Measurements from ENCODE around the gene SPECC1. TPM values are rescaled to one million over a fixed set of nuclear protein-coding genes. Genes with fewer than 3 reads are reported as not detected.

SPECC1 gene
- total RNA-seq, 1 experiment from 2014 or later, result 46.4 TPM

GRCh38 chr17:20026960-20027359 is 17.8 kb downstream of the SPECC1 start:
- H4K20me1 ChIP-seq (ENCODE audit: low read length), result no peaks in the 10 kb centered on the region; the same call in 1 of the 2 replicates
- H3F3A ChIP-seq (ENCODE audit: low read length, unreplicated experiment), result peaks cover 7% of the 10 kb centered on the region
- H3K79me2 ChIP-seq (ENCODE audit: low read length), result peaks cover 7% of the 10 kb centered on the region; the same call in 1 of the 2 replicates
- no peaks in the 10 kb centered on the region for H3K27me3 ChIP-seq (ENCODE audit: low read length)
- no peak overlapping the region for H2AFZ ChIP-seq (ENCODE audit: low read length)
- no peak overlapping the region for H3K27ac ChIP-seq (ENCODE audit: low read length)
- ATAC-seq, result peak; percentile 71
- no peak overlapping the region for H3K4me3 ChIP-seq (ENCODE audit: low read length)
- no peaks in the 10 kb centered on the region for H3K9me3 ChIP-seq (ENCODE audit: low read length)
- H3K36me3 ChIP-seq (ENCODE audit: low read depth, low read length), result no peaks in the 10 kb centered on the region; the same call in 1 of the 2 replicates
- ChIA-PET CTCF (no interaction called here), POLR2A (ENCODE audit: unreplicated experiment) (no interaction called here)
- no peak overlapping the region for H3K9ac ChIP-seq (ENCODE audit: low read length)
- H3K9me2 ChIP-seq (replicated peaks; ENCODE audit: low read length), result no peaks in the 10 kb centered on the region
- TF ChIP-seq EZH2 (IDR thresholded peaks at IDR 0.05; ENCODE audit: low read length, unreplicated experiment) (no peak), EZH2phosphoT487 (IDR thresholded peaks at IDR 0.05; ENCODE audit: borderline replicate concordance, low read length) (no peak), CTCF (conservative IDR thresholded peaks at IDR 0.05; ENCODE audit: low read depth, low read length) (no peak)
- BruUV-seq (replicated peaks), result no TSS peak
- peaks cover 26% of the 10 kb centered on the region for H3K4me1 ChIP-seq (ENCODE audit: insufficient read depth, low read length)
- intact Hi-C loops (cut with micrococcal nuclease), result no loop called here
- peak; percentile 53 for DNase-seq
- H3K4me2 ChIP-seq (ENCODE audit: low read length), result peak overlapping the region; percentile 15; the same call in 1 of the 2 replicates

GRCh38 chr17:20028443-20028842 is 19.3 kb downstream of the SPECC1 start:
- DNase-seq, result peak; percentile 63
- TF ChIP-seq CTCF (conservative IDR thresholded peaks at IDR 0.05; ENCODE audit: low read depth, low read length), result no peak
- no peak for TF ChIP-seq EZH2 (IDR thresholded peaks at IDR 0.05; ENCODE audit: low read length, unreplicated experiment)
- TF ChIP-seq EZH2phosphoT487 (IDR thresholded peaks at IDR 0.05; ENCODE audit: borderline replicate concordance, low read length), result no peak
- Histone ChIP-seq H3K9me2 (replicated peaks; ENCODE audit: low read length) (no peaks in the 10 kb centered on the region), H3K27me3 (ENCODE audit: low read length) (no peaks in the 10 kb centered on the region), H3K36me3 (ENCODE audit: low read depth, low read length) (no peaks in the 10 kb centered on the region; the same call in 1 of the 2 replicates), H3K9ac (ENCODE audit: low read length) (no peak overlapping the region), H3K4me1 (ENCODE audit: insufficient read depth, low read length) (peaks cover 26% of the 10 kb centered on the region), H3K27ac (ENCODE audit: low read length) (no peak overlapping the region), H2AFZ (ENCODE audit: low read length) (no peak overlapping the region), H4K20me1 (ENCODE audit: low read length) (no peaks in the 10 kb centered on the region; the same call in 1 of the 2 replicates), H3K4me2 (ENCODE audit: low read length) (no peak overlapping the region), H3K4me3 (ENCODE audit: low read length) (no peak overlapping the region), H3K9me3 (ENCODE audit: low read length) (no peaks in the 10 kb centered on the region), H3F3A (ENCODE audit: low read length, unreplicated experiment) (peaks cover 7% of the 10 kb centered on the region), H3K79me2 (ENCODE audit: low read length) (peaks cover 7% of the 10 kb centered on the region; the same call in 1 of the 2 replicates)
- intact Hi-C loops (cut with micrococcal nuclease), result no loop called here
- ChIA-PET POLR2A (ENCODE audit: unreplicated experiment) (no interaction called here), CTCF (no interaction called here)
- no TSS peak for BruUV-seq (replicated peaks)
- no peak for ATAC-seq

- no peak for DNase-seq
- no peak for ATAC-seq
- POLR2A ChIA-PET (ENCODE audit: unreplicated experiment), result no interaction called here
- TF ChIP-seq EZH2phosphoT487 (IDR thresholded peaks at IDR 0.05; ENCODE audit: borderline replicate concordance, low read length) (no peak), EZH2 (IDR thresholded peaks at IDR 0.05; ENCODE audit: low read length, unreplicated experiment) (no peak), CTCF (conservative IDR thresholded peaks at IDR 0.05; ENCODE audit: low read depth, low read length) (no peak)
- BruUV-seq (replicated peaks), result no TSS peak
- H2AFZ ChIP-seq (ENCODE audit: low read length), result no peak overlapping the region
- no peak overlapping the region for H3K9ac ChIP-seq (ENCODE audit: low read length)
- peaks cover 6% of the 10 kb centered on the region; the same call in 1 of the 2 replicates for H3K79me2 ChIP-seq (ENCODE audit: low read length)
- no peak overlapping the region for H3K27ac ChIP-seq (ENCODE audit: low read length)
- no peaks in the 10 kb centered on the region for H4K20me1 ChIP-seq (ENCODE audit: low read length)
- peaks cover 14% of the 10 kb centered on the region; the same call in 1 of the 2 replicates for H3K4me1 ChIP-seq (ENCODE audit: insufficient read depth, low read length)
- H3K4me2 ChIP-seq (ENCODE audit: low read length), result no peak overlapping the region
- no peaks in the 10 kb centered on the region for H3K36me3 ChIP-seq (ENCODE audit: low read depth, low read length)
- intact Hi-C loops (cut with micrococcal nuclease), result no loop called here
- no peaks in the 10 kb centered on the region for H3F3A ChIP-seq (ENCODE audit: low read length, unreplicated experiment)
- CTCF ChIA-PET, result no interaction called here
- H3K27me3 ChIP-seq (ENCODE audit: low read length), result no peaks in the 10 kb centered on the region
- H3K9me3 ChIP-seq (ENCODE audit: low read length), result no peaks in the 10 kb centered on the region
- H3K4me3 ChIP-seq (ENCODE audit: low read length), result no peak overlapping the region
- no peaks in the 10 kb centered on the region for H3K9me2 ChIP-seq (replicated peaks; ENCODE audit: low read length)
These were observed 23.5 kb downstream of the SPECC1 start for GRCh38 chr17:20032636-20033035.

Measured in PC-3 (cell line).